Mesothelial cell of epicardium (in vitro differentiated cells): Measurements from ENCODE around the gene EDEM2. TPM values are rescaled to one million over a fixed set of nuclear protein-coding genes. Genes with fewer than 3 reads are reported as not detected.

Experiments
- DNase-seq, 2 experiments: peaks; one replicate each; pipeline ENCODE4 v3.0.0; 2021; ENCODE audit warnings: low spot score in 2 of 2; ENCODE audit not compliant: unreplicated experiment in 2 of 2
- H3K27ac Mint-ChIP-seq: 2 replicates; pipeline ENCODE4 v1.8.0; 2021; ENCODE audit warnings: mixed read lengths
- H3K27me3 Mint-ChIP-seq: 2 replicates; pipeline ENCODE4 v1.8.0; 2021; ENCODE audit warnings: low read depth, mixed read lengths
- H3K36me3 Mint-ChIP-seq: 2 replicates; pipeline ENCODE4 v1.8.0; 2021; ENCODE audit warnings: mixed read lengths
- H3K4me1 Mint-ChIP-seq: 2 replicates; pipeline ENCODE4 v1.8.0; 2021; ENCODE audit warnings: mixed read lengths
- H3K4me3 Mint-ChIP-seq: 2 replicates; pipeline ENCODE4 v1.8.0; 2021; ENCODE audit warnings: mild to moderate bottlenecking, moderate library complexity, mixed read lengths
- H3K9me3 Mint-ChIP-seq: 2 replicates; pipeline ENCODE4 v1.8.0; 2021; ENCODE audit warnings: mixed read lengths
- total RNA-seq: library from RNA; stranded (reverse); gene quantifications from 3 replicates; pipeline ENCODE4 v1.2.1, GENCODE V29; 2021
- TF ChIP-seq, protein P1 (sequence below): fragments of 200-600 bp; sonication (generic); IDR thresholded peaks from one replicate; pipeline ENCODE4 v1.5.0; 2021; ENCODE audit warnings: antibody characterized with exemption; ENCODE audit not compliant: unreplicated experiment

Gene EDEM2
- total RNA-seq, 1 donor from 2014 or later = 16.5 TPM

- Mint-ChIP-seq H3K27ac (no peak overlapping the region), H3K4me1 (no peaks in the 10 kb centered on the region), H3K9me3 (peaks cover under 1% of the 10 kb centered on the region), H3K4me3 (no peak overlapping the region), H3K36me3 (peaks cover 3% of the 10 kb centered on the region), H3K27me3 (no peaks in the 10 kb centered on the region)
- no peak for DNase-seq
- TF ChIP-seq, protein P1, sequence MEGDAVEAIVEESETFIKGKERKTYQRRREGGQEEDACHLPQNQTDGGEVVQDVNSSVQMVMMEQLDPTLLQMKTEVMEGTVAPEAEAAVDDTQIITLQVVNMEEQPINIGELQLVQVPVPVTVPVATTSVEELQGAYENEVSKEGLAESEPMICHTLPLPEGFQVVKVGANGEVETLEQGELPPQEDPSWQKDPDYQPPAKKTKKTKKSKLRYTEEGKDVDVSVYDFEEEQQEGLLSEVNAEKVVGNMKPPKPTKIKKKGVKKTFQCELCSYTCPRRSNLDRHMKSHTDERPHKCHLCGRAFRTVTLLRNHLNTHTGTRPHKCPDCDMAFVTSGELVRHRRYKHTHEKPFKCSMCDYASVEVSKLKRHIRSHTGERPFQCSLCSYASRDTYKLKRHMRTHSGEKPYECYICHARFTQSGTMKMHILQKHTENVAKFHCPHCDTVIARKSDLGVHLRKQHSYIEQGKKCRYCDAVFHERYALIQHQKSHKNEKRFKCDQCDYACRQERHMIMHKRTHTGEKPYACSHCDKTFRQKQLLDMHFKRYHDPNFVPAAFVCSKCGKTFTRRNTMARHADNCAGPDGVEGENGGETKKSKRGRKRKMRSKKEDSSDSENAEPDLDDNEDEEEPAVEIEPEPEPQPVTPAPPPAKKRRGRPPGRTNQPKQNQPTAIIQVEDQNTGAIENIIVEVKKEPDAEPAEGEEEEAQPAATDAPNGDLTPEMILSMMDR = no peak
Observed at GRCh38 chr20:35179292-35180212, 32.4 kb upstream of the EDEM2 start.

- Mint-ChIP-seq H3K4me3 (no peak overlapping the region), H3K27ac (peak overlapping the region; percentile 23), H3K9me3 (no peaks in the 10 kb centered on the region), H3K27me3 (no peaks in the 10 kb centered on the region), H3K36me3 (peaks cover 3% of the 10 kb centered on the region), H3K4me1 (peaks cover 13% of the 10 kb centered on the region)
- TF ChIP-seq, protein P1 = no peak
- DNase-seq = no peak
Observed at GRCh38 chr20:35176132-35176531, 29.0 kb upstream of the EDEM2 start.

GRCh38 chr20:35174458-35175216, 27.5 kb upstream of the EDEM2 start:
- TF ChIP-seq, protein P1 = no peak
- Mint-ChIP-seq H3K27me3 (no peaks in the 10 kb centered on the region), H3K9me3 (no peaks in the 10 kb centered on the region), H3K4me3 (no peak overlapping the region), H3K36me3 (peaks cover 3% of the 10 kb centered on the region), H3K27ac (no peak overlapping the region), H3K4me1 (peaks cover 13% of the 10 kb centered on the region)
- no peak for DNase-seq

- H3K27me3 Mint-ChIP-seq = no peaks in the 10 kb centered on the region
- no peaks in the 10 kb centered on the region for H3K9me3 Mint-ChIP-seq
- H3K36me3 Mint-ChIP-seq = peaks cover 3% of the 10 kb centered on the region
- DNase-seq = no peak
- H3K4me1 Mint-ChIP-seq = peaks cover 13% of the 10 kb centered on the region
- TF ChIP-seq, protein P1 = no peak
- H3K4me3 Mint-ChIP-seq = no peak overlapping the region
- no peak overlapping the region for H3K27ac Mint-ChIP-seq
Observed at GRCh38 chr20:35173576-35174192, 26.5 kb upstream of the EDEM2 start.

DNA sequence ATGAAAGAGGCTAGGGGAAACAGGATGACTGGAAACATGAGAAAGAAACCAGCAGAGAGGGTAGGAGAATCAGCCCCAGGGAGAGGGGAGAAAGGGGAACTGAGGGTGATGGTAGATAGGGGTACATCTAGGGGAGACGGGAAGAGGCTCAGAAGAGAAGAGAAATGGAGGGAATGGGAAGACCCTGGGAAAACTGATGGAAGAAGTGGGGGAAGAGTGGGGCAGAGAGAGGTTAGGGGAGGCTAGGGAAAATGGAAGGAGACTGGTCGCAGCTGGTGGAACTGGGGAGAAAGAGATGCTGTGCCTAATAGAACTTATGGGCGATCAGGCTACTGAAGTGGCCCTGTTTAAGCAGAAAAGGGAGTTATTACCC, 25.3 kb upstream of the EDEM2 start:
- TF ChIP-seq, protein P1 = no peak

More for the DNA sequence above, 25.3 kb upstream of the EDEM2 start:
- H3K27me3 Mint-ChIP-seq = no peaks in the 10 kb centered on the region
- H3K27ac Mint-ChIP-seq = peak overlapping the region; percentile 2
- H3K4me1 Mint-ChIP-seq = peaks cover 13% of the 10 kb centered on the region
- H3K36me3 Mint-ChIP-seq = peaks cover 3% of the 10 kb centered on the region
- no peak for DNase-seq
- H3K4me3 Mint-ChIP-seq = peak overlapping the region; percentile 54
- no peaks in the 10 kb centered on the region for H3K9me3 Mint-ChIP-seq
